Gastrocnemius medialis (tissue), 4 donors: ENCODE data around the gene ABCA13.

ENCODE experiments used
- CTCF ChIP-seq, 5 experiments: fragments of 450-650 bp in 3 of 5; fragments of 200-600 bp in 2 of 5; sonication (generic) in 2 of 5; IDR thresholded peaks in 4 of 5; conservative IDR thresholded peaks in 1 of 5; 1 replicate in 4 of 5; 2 replicates in 1 of 5; pipeline ENCODE4 v1.5.1; 2016 to 2019; ENCODE audit warnings: antibody characterized with exemption in 5 of 5, mild to moderate bottlenecking in 3 of 5, moderate library complexity in 3 of 5
- POLR2A ChIP-seq, 2 donors: fragments of 450-650 bp; IDR thresholded peaks; one replicate each; pipeline ENCODE4 v1.6.1; 2017; ENCODE audit warnings: antibody characterized with exemption in 2 of 2, mild to moderate bottlenecking in 2 of 2, moderate library complexity in 2 of 2

DNA sequence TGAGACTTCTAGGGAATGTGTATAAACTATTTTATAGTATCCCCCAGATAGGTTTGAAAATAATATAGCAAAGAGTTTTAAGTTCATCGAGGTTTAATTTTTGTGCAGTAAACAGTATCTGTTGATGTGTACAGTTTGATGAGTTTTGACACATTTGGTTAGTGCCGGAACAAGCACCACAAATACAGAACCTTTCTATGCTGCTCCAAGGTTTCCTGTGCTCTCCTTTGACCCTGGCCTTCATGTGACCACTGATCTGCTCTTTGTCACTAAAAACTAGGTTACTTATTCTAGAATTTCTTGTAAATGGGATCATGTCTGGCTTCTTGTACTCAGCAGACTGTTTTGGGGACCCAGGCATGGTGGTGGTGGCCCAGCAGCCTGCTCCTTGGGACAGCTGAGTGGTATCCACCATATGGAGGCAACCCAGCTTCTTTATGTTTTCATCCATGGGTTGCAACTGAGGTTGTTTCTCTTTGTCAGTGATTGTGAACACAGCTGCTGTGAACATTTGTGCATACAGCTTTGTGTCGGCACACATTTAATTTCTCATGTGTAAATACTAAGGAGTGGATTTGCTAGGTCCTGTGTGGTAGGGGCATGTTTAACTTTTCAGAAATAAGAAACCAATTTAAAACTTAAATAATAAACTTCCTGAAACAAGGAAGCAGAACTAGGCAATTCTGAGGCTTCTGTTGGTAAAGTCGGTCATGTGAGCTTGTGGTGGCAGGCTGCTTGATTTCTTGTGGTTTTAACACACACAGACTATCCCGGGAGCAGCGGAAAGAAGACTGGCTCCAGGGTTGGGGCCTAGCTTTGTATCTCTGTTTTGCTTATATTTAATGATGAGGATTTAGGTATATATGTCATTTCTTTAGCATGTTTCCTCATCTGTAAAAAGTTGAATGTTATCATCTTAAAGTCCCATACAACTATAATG, 219.4 kb downstream of the ABCA13 start:
- TF ChIP-seq CTCF (IDR thresholded peaks at IDR 0.05 in 4 of 5, conservative IDR thresholded peaks at IDR 0.05 in 1 of 5) (no peak), POLR2A (IDR thresholded peaks at IDR 0.05) (no peak)
